ENCODE data around the gene MYO19. TPM values are rescaled to one million over a fixed set of nuclear protein-coding genes. Genes with fewer than 3 reads are reported as not detected.
A peak's percentile ranks its signal among the peaks of the same experiment; 100 is the strongest.

Gene MYO19
- total RNA-seq, 5 donors from 2014 or later (not counting 1 experiment from before 2014, with no cell fraction given) = 73.1 to 80.8 (median 79.4) TPM

DNA sequence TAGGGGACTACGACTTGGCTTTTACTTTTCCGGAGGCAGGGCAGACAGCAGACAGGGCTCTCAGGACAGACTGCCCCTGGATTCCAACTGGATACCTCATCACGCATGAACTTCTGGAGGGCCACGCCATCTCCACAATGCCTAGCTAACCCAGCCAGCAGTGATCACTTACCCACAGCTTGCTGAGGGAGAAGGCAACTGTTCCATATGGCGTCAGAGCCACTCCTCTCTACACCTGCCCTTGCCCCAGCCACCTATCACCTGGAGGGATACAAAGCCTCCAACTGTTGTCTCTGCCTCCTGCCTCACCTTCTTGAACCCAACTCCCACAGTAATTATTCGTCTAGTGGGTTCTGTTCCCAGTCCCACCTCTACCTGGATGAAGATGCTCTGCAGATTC, 8.8 kb downstream of the MYO19 start:
- 98% methylated on average over 5 of the region's 6 CpGs for WGBS (ENCODE audit: insufficient coverage)
- Mint-ChIP-seq H3K9me3 (no peaks in the 10 kb centered on the region), H3K36me3 (peaks cover 36% of the 10 kb centered on the region)

DNA sequence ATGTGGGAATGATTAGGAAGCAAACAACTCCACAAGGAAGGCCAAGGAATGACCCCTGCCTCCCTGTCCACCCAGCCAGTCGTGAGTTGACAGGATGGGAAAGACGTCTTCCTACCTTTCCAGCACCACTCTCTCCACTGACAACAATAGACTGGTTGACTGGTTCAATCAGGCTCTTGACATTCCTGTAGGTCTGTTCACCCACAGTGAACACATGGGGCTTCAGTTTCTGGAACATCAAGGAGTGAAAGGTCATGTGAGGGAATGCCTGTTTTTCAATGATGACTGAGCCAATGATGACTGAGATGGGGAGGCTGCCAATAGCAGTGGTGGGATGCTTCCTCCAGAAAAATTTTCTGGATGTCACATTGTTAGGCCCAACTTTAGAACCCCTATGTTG, 9.6 kb downstream of the MYO19 start:
- DNase-seq (no peak), ATAC-seq (replicated peaks in 1 of 4) (no peak)
- peaks cover 0 to 13% (median 10%) of the 10 kb centered on the region in 3 donors for H3K4me1 Mint-ChIP-seq
- no peaks in the 10 kb centered on the region for H3K9me3 ChIP-seq
- H3K4me1 ChIP-seq (ENCODE audit: control insufficient read depth in 1 of 2, extremely low read depth in 1 of 2, insufficient read depth in 2 of 2, low read length in 2 of 2) = peaks cover 0 to 5% of the 10 kb centered on the region in 2 experiments
- no peaks in the 10 kb centered on the region for H3K27me3 Mint-ChIP-seq
- H3K36me3 Mint-ChIP-seq = peaks cover 43% of the 10 kb centered on the region
- peaks cover 17 to 39% of the 10 kb centered on the region in 2 donors for H3K36me3 ChIP-seq (ENCODE audit: control insufficient read depth in 2 of 2, extremely low read depth in 1 of 2, insufficient read depth in 1 of 2, low read length in 1 of 2)
- ChIA-PET POLR2A (no interaction called here), CTCF (interaction anchor here in 1 of 2 donors (0.6 kb wide), 1 partner anchor 20 kb away, joined by 3 read pairs; the partner anchor contains the start of gene GGNBP2)
- 100% methylated on average over 2 of the region's 2 CpGs for WGBS (ENCODE audit: insufficient coverage)
- H3K9me3 Mint-ChIP-seq = no peaks in the 10 kb centered on the region
- H3K27me3 ChIP-seq (replicated peaks in 1 of 2; ENCODE audit: control insufficient read depth in 2 of 2, extremely low read depth in 1 of 2, insufficient read depth in 2 of 2, low read length in 1 of 2) = no peaks in the 10 kb centered on the region
- H3K27ac ChIP-seq (ENCODE audit: low read length) = no peak overlapping the region
- no peak overlapping the region for H3K4me3 ChIP-seq (ENCODE audit: control insufficient read depth in 1 of 2, extremely low read depth in 1 of 2, low read length in 1 of 2)
- no peak overlapping the region for H3K4me3 Mint-ChIP-seq
- H3K27ac Mint-ChIP-seq = no peak overlapping the region

More for the DNA sequence above, 8.8 kb downstream of the MYO19 start:
- no peak overlapping the region for H3K4me3 ChIP-seq (ENCODE audit: control insufficient read depth in 1 of 2, extremely low read depth in 1 of 2, low read length in 1 of 2)
- Mint-ChIP-seq H3K4me3 (no peak overlapping the region), H3K27me3 (no peaks in the 10 kb centered on the region), H3K27ac (no peak overlapping the region), H3K4me1 (peaks cover 0 to 13% (median 10%) of the 10 kb centered on the region in 3 donors)
- POLR2A ChIA-PET = no interaction called here
- H3K36me3 ChIP-seq (ENCODE audit: control insufficient read depth in 2 of 2, extremely low read depth in 1 of 2, insufficient read depth in 1 of 2, low read length in 1 of 2) = peaks cover 17 to 35% of the 10 kb centered on the region in 2 donors
- peaks cover 0 to 5% of the 10 kb centered on the region in 2 experiments for H3K4me1 ChIP-seq (ENCODE audit: control insufficient read depth in 1 of 2, extremely low read depth in 1 of 2, insufficient read depth in 2 of 2, low read length in 2 of 2)
- H3K9me3 ChIP-seq = no peaks in the 10 kb centered on the region
- CTCF ChIA-PET = no interaction called here
- H3K27ac ChIP-seq (ENCODE audit: low read length) = no peak overlapping the region
- ATAC-seq (replicated peaks in 1 of 4) = no peak
- DNase-seq = no peak
- no peaks in the 10 kb centered on the region for H3K27me3 ChIP-seq (replicated peaks in 1 of 2; ENCODE audit: control insufficient read depth in 2 of 2, extremely low read depth in 1 of 2, insufficient read depth in 2 of 2, low read length in 1 of 2)

DNA sequence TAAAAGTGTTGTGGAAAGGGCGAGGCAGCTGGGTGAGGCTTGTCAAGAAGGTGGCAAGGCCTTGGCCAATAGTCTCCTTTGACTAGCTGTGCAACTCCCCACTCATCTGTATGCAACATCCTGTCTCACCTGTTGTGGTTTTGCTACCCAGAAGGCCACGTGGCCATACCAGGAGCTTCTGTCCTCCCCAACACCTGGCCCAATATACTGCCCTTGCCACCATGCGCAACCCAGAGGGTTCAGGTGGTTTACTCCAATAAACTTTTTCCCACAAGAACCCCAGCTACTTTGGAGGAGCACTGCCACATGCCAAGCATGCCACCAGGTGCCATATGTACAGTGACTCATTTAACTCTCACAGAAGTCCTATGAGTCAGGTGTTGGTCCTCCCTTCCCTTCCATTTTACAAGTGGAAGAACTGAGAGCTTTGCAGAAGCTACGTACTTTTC, 10.2 kb downstream of the MYO19 start:
- H3K4me3 Mint-ChIP-seq = no peak overlapping the region
- Histone ChIP-seq H3K36me3 (ENCODE audit: control insufficient read depth in 2 of 2, extremely low read depth in 1 of 2, insufficient read depth in 1 of 2, low read length in 1 of 2) (peaks cover 13 to 39% of the 10 kb centered on the region in 2 donors), H3K27me3 (replicated peaks in 1 of 2; ENCODE audit: control insufficient read depth in 2 of 2, extremely low read depth in 1 of 2, insufficient read depth in 2 of 2, low read length in 1 of 2) (no peaks in the 10 kb centered on the region), H3K4me1 (ENCODE audit: control insufficient read depth in 1 of 2, extremely low read depth in 1 of 2, insufficient read depth in 2 of 2, low read length in 2 of 2) (peaks cover 0 to 5% of the 10 kb centered on the region in 2 experiments), H3K27ac (ENCODE audit: low read length) (no peak overlapping the region), H3K9me3 (no peaks in the 10 kb centered on the region), H3K4me3 (ENCODE audit: control insufficient read depth in 1 of 2, extremely low read depth in 1 of 2, low read length in 1 of 2) (no peak overlapping the region)
- H3K4me1 Mint-ChIP-seq = peaks cover 0 to 12% (median 10%) of the 10 kb centered on the region in 3 donors
- DNase-seq (no peak), ATAC-seq (replicated peaks in 1 of 4) (peak in 2 of 4 experiments; percentile 19 to 27)
- no peaks in the 10 kb centered on the region for H3K9me3 Mint-ChIP-seq
- ChIA-PET POLR2A (no interaction called here), CTCF (no interaction called here)
- H3K27ac Mint-ChIP-seq = peak overlapping the region in 1 of 2 donors; percentile 66
- 72% methylated on average over 3 of the region's 4 CpGs for WGBS (ENCODE audit: insufficient coverage)
- H3K27me3 Mint-ChIP-seq = no peaks in the 10 kb centered on the region
- H3K36me3 Mint-ChIP-seq = peaks cover 50% of the 10 kb centered on the region

DNA sequence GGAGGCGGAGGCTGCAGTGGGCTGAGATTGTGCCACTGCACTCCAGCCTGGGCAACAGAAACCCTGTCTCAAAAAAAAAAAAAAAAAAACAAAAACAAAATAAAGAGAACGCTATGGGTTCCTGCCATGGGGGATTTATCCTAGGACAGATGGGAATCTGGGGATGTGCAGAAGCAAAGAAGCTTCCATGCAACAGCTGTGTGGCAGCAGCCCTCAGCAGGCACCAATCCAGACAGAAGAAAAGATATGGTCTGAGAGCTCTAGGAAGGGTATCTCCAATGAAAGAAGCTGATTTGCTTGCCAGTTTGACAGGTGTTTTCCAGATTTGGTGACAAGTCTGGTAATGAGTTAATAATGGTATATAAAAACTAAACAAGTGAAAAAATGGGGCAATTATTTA, 11.6 kb downstream of the MYO19 start:
- POLR2A ChIA-PET = no interaction called here

DNA sequence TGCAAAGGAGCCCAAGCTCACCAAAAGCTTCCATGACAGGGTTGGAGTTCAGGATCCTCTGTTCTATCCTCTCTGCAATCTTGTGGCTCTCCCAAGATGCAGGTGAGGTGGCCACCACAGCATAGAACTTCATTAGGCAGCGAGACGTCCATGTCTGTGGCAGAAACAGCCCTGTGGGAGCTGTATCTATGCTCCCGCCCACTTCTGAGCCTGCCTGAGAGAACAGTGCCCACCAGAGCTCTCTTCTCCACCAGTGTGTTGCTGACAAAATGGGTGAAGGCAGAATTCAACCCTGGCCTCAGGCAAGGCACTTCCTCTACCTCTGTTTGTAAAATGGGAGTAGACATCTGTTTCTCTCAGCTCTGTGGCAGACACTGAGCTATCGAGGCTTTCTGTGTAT, 18.8 kb downstream of the MYO19 start:
- DNase-seq (no peak), ATAC-seq (replicated peaks in 1 of 4) (no peak)
- no peaks in the 10 kb centered on the region for H3K27me3 Mint-ChIP-seq
- ChIA-PET POLR2A (no interaction called here), CTCF (interaction anchor here in 1 of 2 donors (0.6 kb wide), 1 partner anchor 8 kb away, joined by 3 read pairs; no protein-coding TSS in a partner anchor)
- Histone ChIP-seq H3K36me3 (ENCODE audit: control insufficient read depth in 2 of 2, extremely low read depth in 1 of 2, insufficient read depth in 1 of 2, low read length in 1 of 2) (peaks cover 4 to 31% of the 10 kb centered on the region in 2 donors), H3K27ac (ENCODE audit: low read length) (no peak overlapping the region), H3K27me3 (replicated peaks in 1 of 2; ENCODE audit: control insufficient read depth in 2 of 2, extremely low read depth in 1 of 2, insufficient read depth in 2 of 2, low read length in 1 of 2) (no peaks in the 10 kb centered on the region), H3K4me1 (ENCODE audit: control insufficient read depth in 1 of 2, extremely low read depth in 1 of 2, insufficient read depth in 2 of 2, low read length in 2 of 2) (no peaks in the 10 kb centered on the region), H3K4me3 (ENCODE audit: control insufficient read depth in 1 of 2, extremely low read depth in 1 of 2, low read length in 1 of 2) (no peak overlapping the region), H3K9me3 (no peaks in the 10 kb centered on the region)
- H3K9me3 Mint-ChIP-seq = no peaks in the 10 kb centered on the region
- H3K27ac Mint-ChIP-seq = no peak overlapping the region
- no peak overlapping the region for H3K4me3 Mint-ChIP-seq
- peaks cover 36% of the 10 kb centered on the region for H3K36me3 Mint-ChIP-seq
- H3K4me1 Mint-ChIP-seq = no peaks in the 10 kb centered on the region
- 100% methylated on average over 2 of the region's 4 CpGs for WGBS (ENCODE audit: insufficient coverage)

More for the DNA sequence above, 11.6 kb downstream of the MYO19 start:
- peaks cover 50% of the 10 kb centered on the region for H3K36me3 Mint-ChIP-seq
- no peak for DNase-seq
- H3K27ac Mint-ChIP-seq = no peak overlapping the region
- peaks cover 0 to 11% (median 10%) of the 10 kb centered on the region in 3 donors for H3K4me1 Mint-ChIP-seq
- H3K9me3 ChIP-seq = no peaks in the 10 kb centered on the region
- peaks cover 0 to 5% of the 10 kb centered on the region in 2 experiments for H3K4me1 ChIP-seq (ENCODE audit: control insufficient read depth in 1 of 2, extremely low read depth in 1 of 2, insufficient read depth in 2 of 2, low read length in 2 of 2)
- H3K36me3 ChIP-seq (ENCODE audit: control insufficient read depth in 2 of 2, extremely low read depth in 1 of 2, insufficient read depth in 1 of 2, low read length in 1 of 2) = peaks cover 11 to 42% of the 10 kb centered on the region in 2 donors
- no peaks in the 10 kb centered on the region for H3K27me3 ChIP-seq (replicated peaks in 1 of 2; ENCODE audit: control insufficient read depth in 2 of 2, extremely low read depth in 1 of 2, insufficient read depth in 2 of 2, low read length in 1 of 2)
- H3K27me3 Mint-ChIP-seq = no peaks in the 10 kb centered on the region
- no peak overlapping the region for H3K27ac ChIP-seq (ENCODE audit: low read length)
- no peaks in the 10 kb centered on the region for H3K9me3 Mint-ChIP-seq
- no peak overlapping the region for H3K4me3 ChIP-seq (ENCODE audit: control insufficient read depth in 1 of 2, extremely low read depth in 1 of 2, low read length in 1 of 2)
- WGBS (ENCODE audit: insufficient coverage) = 100% methylated on average over 1 of the region's 2 CpGs
- CTCF ChIA-PET = interaction anchor here in 1 of 2 donors (0.7 kb wide), 1 partner anchor 94 kb away, joined by 3 read pairs; no protein-coding TSS in a partner anchor
- ATAC-seq (replicated peaks in 1 of 4) = no peak
- H3K4me3 Mint-ChIP-seq = no peak overlapping the region

DNA sequence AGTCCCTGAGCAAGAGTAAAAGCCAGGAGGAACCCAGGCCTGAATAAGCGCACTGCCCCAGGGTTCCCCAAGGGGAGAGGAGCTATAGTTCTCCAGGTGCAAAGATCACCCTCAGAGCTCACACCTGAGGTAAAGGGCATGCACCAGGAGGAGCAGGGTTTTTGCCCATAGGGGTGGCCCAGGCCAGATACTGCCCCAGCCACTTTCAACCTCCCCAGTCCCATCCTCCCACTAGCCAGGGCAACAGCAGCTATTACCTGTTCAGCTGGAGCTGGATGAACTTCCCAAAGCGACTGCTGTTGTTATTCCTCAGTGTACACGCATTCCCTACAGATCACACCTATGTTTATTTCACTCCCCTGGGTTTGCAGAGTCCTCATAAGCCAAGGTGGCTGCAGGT, 19.8 kb downstream of the MYO19 start:
- Histone ChIP-seq H3K9me3 (no peaks in the 10 kb centered on the region), H3K27me3 (replicated peaks in 1 of 2; ENCODE audit: control insufficient read depth in 2 of 2, extremely low read depth in 1 of 2, insufficient read depth in 2 of 2, low read length in 1 of 2) (no peaks in the 10 kb centered on the region), H3K36me3 (ENCODE audit: control insufficient read depth in 2 of 2, extremely low read depth in 1 of 2, insufficient read depth in 1 of 2, low read length in 1 of 2) (peaks cover 4 to 28% of the 10 kb centered on the region in 2 donors), H3K27ac (ENCODE audit: low read length) (no peak overlapping the region), H3K4me1 (ENCODE audit: control insufficient read depth in 1 of 2, extremely low read depth in 1 of 2, insufficient read depth in 2 of 2, low read length in 2 of 2) (no peaks in the 10 kb centered on the region), H3K4me3 (ENCODE audit: control insufficient read depth in 1 of 2, extremely low read depth in 1 of 2, low read length in 1 of 2) (no peak overlapping the region)
- H3K36me3 Mint-ChIP-seq = peaks cover 31% of the 10 kb centered on the region
- ChIA-PET CTCF (no interaction called here), POLR2A (no interaction called here)
- H3K27me3 Mint-ChIP-seq = no peaks in the 10 kb centered on the region
- WGBS (ENCODE audit: insufficient coverage) = 100% methylated on average over 1 of the region's 3 CpGs
- no peak for ATAC-seq (replicated peaks in 1 of 4)
- H3K4me1 Mint-ChIP-seq = no peaks in the 10 kb centered on the region
- no peak for DNase-seq
- H3K27ac Mint-ChIP-seq = no peak overlapping the region
- no peak overlapping the region for H3K4me3 Mint-ChIP-seq
- no peaks in the 10 kb centered on the region for H3K9me3 Mint-ChIP-seq
